HepG2 (cell line): ENCODE measurements around the gene LMAN2. TPM values are rescaled to one million over a fixed set of nuclear protein-coding genes. Genes with fewer than 3 reads are reported as not detected.

Source experiments
- FOXC1 ChIP-seq: sonication (generic); formaldehyde crosslinking; IDR thresholded peaks from 2 replicates; pipeline ENCODE4 v1.8.0; 2022; ENCODE audit warnings: mild to moderate bottlenecking, missing genetic modification reagents, borderline replicate concordance
- NFYB ChIP-seq: sonication (generic); formaldehyde crosslinking; IDR thresholded peaks from 2 replicates; pipeline ENCODE4 v1.4.0; 2020; ENCODE audit warnings: missing genetic modification reagents
- PHF20 ChIP-seq: sonication (generic); formaldehyde crosslinking; IDR thresholded peaks from 2 replicates; pipeline ENCODE4 v1.5.0; 2020; ENCODE audit warnings: mild to moderate bottlenecking, missing genetic modification reagents
- RARA ChIP-seq: IDR thresholded peaks from 2 replicates; pipeline ENCODE4 v1.6.1; 2016; ENCODE audit warnings: missing genetic modification reagents, missing compliant biosample characterization
- REPIN1 ChIP-seq: sonication (generic); formaldehyde crosslinking; IDR thresholded peaks from 2 replicates; pipeline ENCODE4 v1.8.0; 2022; ENCODE audit warnings: missing genetic modification reagents, low read depth, mild to moderate bottlenecking, borderline replicate concordance
- SP1 ChIP-seq, 2 experiments: fragments of 450-650 bp in 1 of 2; sonication (generic) in 1 of 2; formaldehyde crosslinking in 1 of 2; IDR thresholded peaks; 2 replicates each; pipeline versions ENCODE4 v1.4.0 to v1.6.1; 2016 to 2020; ENCODE audit warnings: missing genetic modification reagents in 1 of 2
- SP140L ChIP-seq: sonication (generic); formaldehyde crosslinking; IDR thresholded peaks from 2 replicates; pipeline ENCODE4 v1.4.0; 2020; ENCODE audit warnings: missing genetic modification reagents, borderline replicate concordance
- ZBTB7B ChIP-seq: sonication (generic); formaldehyde crosslinking; IDR thresholded peaks from 2 replicates; pipeline ENCODE4 v1.4.0; 2020; ENCODE audit warnings: missing genetic modification reagents
- ZFY ChIP-seq: sonication (generic); formaldehyde crosslinking; IDR thresholded peaks from 2 replicates; pipeline ENCODE4 v1.4.0; 2020; ENCODE audit warnings: missing genetic modification reagents
- ZMYM2 ChIP-seq: sonication (generic); formaldehyde crosslinking; IDR thresholded peaks from 2 replicates; pipeline ENCODE4 v1.8.0; 2022; ENCODE audit warnings: mild to moderate bottlenecking, missing genetic modification reagents
- ZNF766 ChIP-seq: sonication (generic); formaldehyde crosslinking; IDR thresholded peaks from 2 replicates; pipeline ENCODE4 v1.5.0; 2020; ENCODE audit warnings: missing genetic modification reagents, borderline replicate concordance
- polyA plus RNA-seq, 8 experiments: library from polyadenylated mRNA; depleted of rRNA in 3 of 8; stranded (reverse) in 7 of 8; unstranded in 1 of 8; fragments of >200 nt; fragmentation: Illumina TruSeq in 4 of 8; extraction: Trizol in 4 of 8; gene quantifications; 2 replicates each; pipeline versions ENCODE4 v1.2.1 to v1.2.3, GENCODE V29; 2011 to 2016; ENCODE audit warnings: low read depth in 4 of 8, missing spikeins in 1 of 8, mixed read lengths in 1 of 8; ENCODE audit not compliant: insufficient read depth in 1 of 8
- total RNA-seq, 5 experiments: library from RNA; depleted of rRNA; stranded (reverse); fragments of >200 nt; fragmentation: Illumina TruSeq; extraction: Trizol; gene quantifications; 2 replicates each; pipeline ENCODE4 v1.2.3, GENCODE V29; 2016; ENCODE audit warnings: low read depth in 1 of 5
- TF ChIP-seq, protein P1 (sequence below): sonication (generic); formaldehyde crosslinking; IDR thresholded peaks from 2 replicates; pipeline ENCODE4 v1.5.1; 2020; ENCODE audit warnings: mild to moderate bottlenecking, missing genetic modification reagents, moderate library complexity
- TF ChIP-seq, protein P2 (sequence below): IDR thresholded peaks from 2 replicates; pipeline ENCODE4 v1.6.1; 2018; ENCODE audit warnings: missing genetic modification reagents, mild to moderate bottlenecking, missing compliant biosample characterization
- TF ChIP-seq, protein P3 (sequence below): sonication (generic); formaldehyde crosslinking; IDR thresholded peaks from 2 replicates; pipeline ENCODE4 v1.8.0; 2022; ENCODE audit warnings: mild to moderate bottlenecking, missing genetic modification reagents, moderate library complexity
- TF ChIP-seq, protein P4 (sequence below): sonication (generic); formaldehyde crosslinking; IDR thresholded peaks from 2 replicates; pipeline ENCODE4 v1.4.0; 2020; ENCODE audit warnings: mild to moderate bottlenecking, missing genetic modification reagents
- TF ChIP-seq, protein P5 (sequence below): sonication (generic); formaldehyde crosslinking; conservative IDR thresholded peaks from 2 replicates; pipeline ENCODE4 v1.8.0; 2022; ENCODE audit warnings: mild to moderate bottlenecking, moderate library complexity, missing genetic modification reagents
- TF ChIP-seq, protein P6 (sequence below): sonication (generic); formaldehyde crosslinking; IDR thresholded peaks from 2 replicates; pipeline ENCODE4 v1.5.1; 2020; ENCODE audit warnings: mild to moderate bottlenecking, moderate library complexity, missing genetic modification reagents

LMAN2 gene
- total and polyA plus RNA-seq, 2 of the 13 experiments (the other 11 are each of a cell fraction or from before 2014, with no cell fraction given), result 191 to 197 TPM

DNA sequence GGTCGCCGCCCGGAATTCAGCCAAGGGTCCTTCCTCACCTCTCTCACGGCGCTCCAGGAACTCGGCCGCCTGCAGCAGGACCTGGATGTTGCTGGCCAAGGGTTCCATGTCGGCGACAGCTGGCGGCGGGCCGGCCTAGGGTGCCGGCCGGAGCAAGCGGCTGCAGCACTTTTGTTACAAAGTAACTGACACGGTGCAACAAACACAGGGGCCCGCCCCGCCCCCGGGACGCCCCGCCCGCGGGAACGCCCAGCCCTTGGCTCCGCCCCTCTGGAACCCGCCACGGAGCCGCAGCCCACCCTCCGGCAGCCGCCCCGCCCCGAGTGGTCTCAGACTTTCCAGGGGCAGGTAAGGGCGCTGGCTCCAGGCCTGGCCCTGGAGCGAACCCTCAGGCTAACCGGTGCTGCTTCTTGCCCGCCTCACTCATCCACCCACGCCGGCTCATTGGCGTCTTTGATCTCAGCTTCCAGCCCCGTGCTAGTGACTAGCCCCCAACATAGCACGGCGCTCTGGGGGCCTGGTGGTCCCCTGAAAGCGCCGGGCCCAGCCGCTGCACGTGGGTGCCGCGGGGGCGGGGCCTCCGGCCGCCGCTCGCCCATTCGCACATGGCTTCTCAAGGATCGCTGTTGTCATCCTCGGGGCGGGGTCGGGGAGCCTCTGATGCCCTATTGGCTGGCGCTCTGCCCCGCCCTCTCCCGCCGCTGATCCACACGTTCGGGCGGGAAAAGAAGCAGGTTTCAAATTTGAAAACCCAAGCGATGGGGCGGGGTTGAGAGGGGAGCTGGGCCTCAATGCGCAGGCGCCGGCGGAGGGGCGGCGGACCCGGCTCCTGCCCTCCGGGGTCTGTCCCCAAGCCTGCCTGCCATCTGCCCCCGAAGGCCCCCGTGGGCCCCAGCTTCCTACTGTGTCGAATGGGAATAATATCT, 39.5 kb downstream of the LMAN2 start, which contains the start of gene MXD3 (continued):
- TF ChIP-seq, protein P1, sequence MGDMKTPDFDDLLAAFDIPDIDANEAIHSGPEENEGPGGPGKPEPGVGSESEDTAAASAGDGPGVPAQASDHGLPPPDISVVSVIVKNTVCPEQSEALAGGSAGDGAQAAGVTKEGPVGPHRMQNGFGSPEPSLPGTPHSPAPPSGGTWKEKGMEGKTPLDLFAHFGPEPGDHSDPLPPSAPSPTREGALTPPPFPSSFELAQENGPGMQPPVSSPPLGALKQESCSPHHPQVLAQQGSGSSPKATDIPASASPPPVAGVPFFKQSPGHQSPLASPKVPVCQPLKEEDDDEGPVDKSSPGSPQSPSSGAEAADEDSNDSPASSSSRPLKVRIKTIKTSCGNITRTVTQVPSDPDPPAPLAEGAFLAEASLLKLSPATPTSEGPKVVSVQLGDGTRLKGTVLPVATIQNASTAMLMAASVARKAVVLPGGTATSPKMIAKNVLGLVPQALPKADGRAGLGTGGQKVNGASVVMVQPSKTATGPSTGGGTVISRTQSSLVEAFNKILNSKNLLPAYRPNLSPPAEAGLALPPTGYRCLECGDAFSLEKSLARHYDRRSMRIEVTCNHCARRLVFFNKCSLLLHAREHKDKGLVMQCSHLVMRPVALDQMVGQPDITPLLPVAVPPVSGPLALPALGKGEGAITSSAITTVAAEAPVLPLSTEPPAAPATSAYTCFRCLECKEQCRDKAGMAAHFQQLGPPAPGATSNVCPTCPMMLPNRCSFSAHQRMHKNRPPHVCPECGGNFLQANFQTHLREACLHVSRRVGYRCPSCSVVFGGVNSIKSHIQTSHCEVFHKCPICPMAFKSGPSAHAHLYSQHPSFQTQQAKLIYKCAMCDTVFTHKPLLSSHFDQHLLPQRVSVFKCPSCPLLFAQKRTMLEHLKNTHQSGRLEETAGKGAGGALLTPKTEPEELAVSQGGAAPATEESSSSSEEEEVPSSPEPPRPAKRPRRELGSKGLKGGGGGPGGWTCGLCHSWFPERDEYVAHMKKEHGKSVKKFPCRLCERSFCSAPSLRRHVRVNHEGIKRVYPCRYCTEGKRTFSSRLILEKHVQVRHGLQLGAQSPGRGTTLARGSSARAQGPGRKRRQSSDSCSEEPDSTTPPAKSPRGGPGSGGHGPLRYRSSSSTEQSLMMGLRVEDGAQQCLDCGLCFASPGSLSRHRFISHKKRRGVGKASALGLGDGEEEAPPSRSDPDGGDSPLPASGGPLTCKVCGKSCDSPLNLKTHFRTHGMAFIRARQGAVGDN, result peak; percentile 84
- TF ChIP-seq PHF20 (CRISPR knock-in tag) (0 out of 2 replicates have a peak, but pooled peaks have one; percentile 21), ZMYM2 (0 out of 2 replicates have a peak, but pooled peaks have one; percentile 17), REPIN1 (CRISPR knock-in tag) (0 out of 2 replicates have a peak, but pooled peaks have one; percentile 28), ZNF766 (CRISPR knock-in tag) (0 out of 2 replicates have a peak, but pooled peaks have one; percentile 43), NFYB (CRISPR knock-in tag) (peak; percentile 95), ZBTB7B (peak; percentile 95), SP1 (IDR thresholded peaks at IDR 0.05) (no peak), SP1 (CRISPR knock-in tag; IDR thresholded peaks at IDR 0.05) (peak; percentile 87; the same call in 1 of the 2 replicates), RARA (no peak), SP140L (CRISPR knock-in tag) (no peak), FOXC1 (CRISPR knock-in tag) (peak; percentile 75; the same call in 1 of the 2 replicates), ZFY (peak; percentile 77; the same call in 1 of the 2 replicates)
- TF ChIP-seq, protein P2, sequence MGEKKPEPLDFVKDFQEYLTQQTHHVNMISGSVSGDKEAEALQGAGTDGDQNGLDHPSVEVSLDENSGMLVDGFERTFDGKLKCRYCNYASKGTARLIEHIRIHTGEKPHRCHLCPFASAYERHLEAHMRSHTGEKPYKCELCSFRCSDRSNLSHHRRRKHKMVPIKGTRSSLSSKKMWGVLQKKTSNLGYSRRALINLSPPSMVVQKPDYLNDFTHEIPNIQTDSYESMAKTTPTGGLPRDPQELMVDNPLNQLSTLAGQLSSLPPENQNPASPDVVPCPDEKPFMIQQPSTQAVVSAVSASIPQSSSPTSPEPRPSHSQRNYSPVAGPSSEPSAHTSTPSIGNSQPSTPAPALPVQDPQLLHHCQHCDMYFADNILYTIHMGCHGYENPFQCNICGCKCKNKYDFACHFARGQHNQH (CRISPR knock-in tag), result 0 out of 2 replicates have a peak, but pooled peaks have one; percentile 22
- TF ChIP-seq, protein P3, sequence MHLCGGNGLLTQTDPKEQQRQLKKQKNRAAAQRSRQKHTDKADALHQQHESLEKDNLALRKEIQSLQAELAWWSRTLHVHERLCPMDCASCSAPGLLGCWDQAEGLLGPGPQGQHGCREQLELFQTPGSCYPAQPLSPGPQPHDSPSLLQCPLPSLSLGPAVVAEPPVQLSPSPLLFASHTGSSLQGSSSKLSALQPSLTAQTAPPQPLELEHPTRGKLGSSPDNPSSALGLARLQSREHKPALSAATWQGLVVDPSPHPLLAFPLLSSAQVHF (CRISPR knock-in tag), result peak; percentile 69; the same call in 1 of the 2 replicates
- TF ChIP-seq, protein P4, sequence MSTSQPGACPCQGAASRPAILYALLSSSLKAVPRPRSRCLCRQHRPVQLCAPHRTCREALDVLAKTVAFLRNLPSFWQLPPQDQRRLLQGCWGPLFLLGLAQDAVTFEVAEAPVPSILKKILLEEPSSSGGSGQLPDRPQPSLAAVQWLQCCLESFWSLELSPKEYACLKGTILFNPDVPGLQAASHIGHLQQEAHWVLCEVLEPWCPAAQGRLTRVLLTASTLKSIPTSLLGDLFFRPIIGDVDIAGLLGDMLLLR (CRISPR knock-in tag), result peak; percentile 86; the same call in 1 of the 2 replicates
- TF ChIP-seq, protein P5, sequence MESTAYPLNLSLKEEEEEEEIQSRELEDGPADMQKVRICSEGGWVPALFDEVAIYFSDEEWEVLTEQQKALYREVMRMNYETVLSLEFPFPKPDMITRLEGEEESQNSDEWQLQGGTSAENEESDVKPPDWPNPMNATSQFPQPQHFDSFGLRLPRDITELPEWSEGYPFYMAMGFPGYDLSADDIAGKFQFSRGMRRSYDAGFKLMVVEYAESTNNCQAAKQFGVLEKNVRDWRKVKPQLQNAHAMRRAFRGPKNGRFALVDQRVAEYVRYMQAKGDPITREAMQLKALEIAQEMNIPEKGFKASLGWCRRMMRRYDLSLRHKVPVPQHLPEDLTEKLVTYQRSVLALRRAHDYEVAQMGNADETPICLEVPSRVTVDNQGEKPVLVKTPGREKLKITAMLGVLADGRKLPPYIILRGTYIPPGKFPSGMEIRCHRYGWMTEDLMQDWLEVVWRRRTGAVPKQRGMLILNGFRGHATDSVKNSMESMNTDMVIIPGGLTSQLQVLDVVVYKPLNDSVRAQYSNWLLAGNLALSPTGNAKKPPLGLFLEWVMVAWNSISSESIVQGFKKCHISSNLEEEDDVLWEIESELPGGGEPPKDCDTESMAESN (CRISPR knock-in tag), result peak; percentile 67; the same call in 1 of the 2 replicates
- TF ChIP-seq, protein P6, sequence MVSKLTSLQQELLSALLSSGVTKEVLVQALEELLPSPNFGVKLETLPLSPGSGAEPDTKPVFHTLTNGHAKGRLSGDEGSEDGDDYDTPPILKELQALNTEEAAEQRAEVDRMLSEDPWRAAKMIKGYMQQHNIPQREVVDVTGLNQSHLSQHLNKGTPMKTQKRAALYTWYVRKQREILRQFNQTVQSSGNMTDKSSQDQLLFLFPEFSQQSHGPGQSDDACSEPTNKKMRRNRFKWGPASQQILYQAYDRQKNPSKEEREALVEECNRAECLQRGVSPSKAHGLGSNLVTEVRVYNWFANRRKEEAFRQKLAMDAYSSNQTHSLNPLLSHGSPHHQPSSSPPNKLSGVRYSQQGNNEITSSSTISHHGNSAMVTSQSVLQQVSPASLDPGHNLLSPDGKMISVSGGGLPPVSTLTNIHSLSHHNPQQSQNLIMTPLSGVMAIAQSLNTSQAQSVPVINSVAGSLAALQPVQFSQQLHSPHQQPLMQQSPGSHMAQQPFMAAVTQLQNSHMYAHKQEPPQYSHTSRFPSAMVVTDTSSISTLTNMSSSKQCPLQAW (CRISPR knock-in tag), result peak; percentile 58; the same call in 1 of the 2 replicates
